Endodermal cell (in vitro differentiated cells): Measurements from ENCODE around the gene EFCAB7. TPM values are rescaled to one million over a fixed set of nuclear protein-coding genes. Genes with fewer than 3 reads are reported as not detected.

Source experiments
- DNase-seq: peaks from one replicate; pipeline ENCODE4 v3.0.0-alpha.2; 2017
- H3K27ac ChIP-seq: 2 replicates; pipeline ENCODE4 v1.5.1; 2013; ENCODE audit warnings: mild to moderate bottlenecking, low read depth, low read length, moderate library complexity
- H3K27me3 ChIP-seq: 2 replicates; pipeline ENCODE4 v1.6.1; 2013; ENCODE audit warnings: mild to moderate bottlenecking, low read length, moderate library complexity; ENCODE audit not compliant: insufficient read depth, control insufficient read depth, poor library complexity, severe bottlenecking
- H3K36me3 ChIP-seq: 2 replicates; pipeline ENCODE4 v1.7.0; 2013; ENCODE audit warnings: mild to moderate bottlenecking, low read length, moderate library complexity; ENCODE audit not compliant: control insufficient read depth, insufficient read depth
- H3K4me1 ChIP-seq: one replicate; pipeline ENCODE4 v1.7.0; 2013; ENCODE audit warnings: low read length; ENCODE audit not compliant: control insufficient read depth, insufficient read depth
- H3K4me3 ChIP-seq: 2 replicates; pipeline ENCODE4 v1.5.1; 2013; ENCODE audit warnings: mild to moderate bottlenecking, low read length, moderate library complexity
- H3K9ac ChIP-seq: 2 replicates; pipeline ENCODE4 v1.6.1; 2013; ENCODE audit warnings: mild to moderate bottlenecking, low read length, moderate library complexity; ENCODE audit not compliant: poor library complexity, severe bottlenecking; ENCODE audit errors: extremely low read depth
- H3K9me3 ChIP-seq: 2 replicates; pipeline ENCODE4 v1.6.1; 2013; ENCODE audit warnings: mild to moderate bottlenecking, low read length, moderate library complexity; ENCODE audit not compliant: control insufficient read depth
- H3K27ac Mint-ChIP-seq: 2 replicates; pipeline ENCODE4 v1.8.0; 2020; ENCODE audit warnings: mixed read lengths
- H3K27me3 Mint-ChIP-seq: 2 replicates; pipeline ENCODE4 v1.8.0; 2021; ENCODE audit warnings: mild to moderate bottlenecking, mixed read lengths; ENCODE audit not compliant: insufficient read depth
- H3K36me3 Mint-ChIP-seq: 2 replicates; pipeline ENCODE4 v1.8.0; 2020; ENCODE audit warnings: low read depth, mixed read lengths
- H3K4me1 Mint-ChIP-seq: 2 replicates; pipeline ENCODE4 v1.8.0; 2020; ENCODE audit warnings: mixed read lengths
- H3K4me3 Mint-ChIP-seq: 2 replicates; pipeline ENCODE4 v1.8.0; 2020; ENCODE audit warnings: mild to moderate bottlenecking, moderate library complexity, mixed read lengths
- H3K9me3 Mint-ChIP-seq: 2 replicates; pipeline ENCODE4 v1.8.0; 2020; ENCODE audit warnings: mild to moderate bottlenecking, mixed read lengths
- CTCF ChIP-seq: fragments of 200-600 bp; sonication (generic); conservative IDR thresholded peaks from 2 replicates; pipeline ENCODE4 v1.5.0; 2021; ENCODE audit warnings: antibody characterized with exemption, mild to moderate bottlenecking
- WGBS, 2 experiments: methylation state at CpG; one replicate each; pipeline versions ENCODE4 v1.1.5 to v1.1.7; 2013; ENCODE audit warnings: missing lambda C conversion rate in 2 of 2, mixed read lengths in 1 of 2; ENCODE audit not compliant: insufficient coverage in 1 of 2, insufficient read length in 1 of 2; 5-methylcytosine and 5-hydroxymethylcytosine counted together
- total RNA-seq, 2 donors: library from RNA; stranded (reverse); fragmentation: NEBNext Ultra II Directional in 1 of 2; extraction: Animal tissue kit (Norgen Biotek cat#: 25700) in 1 of 2; gene quantifications; 2 replicates in 1 of 2; 3 replicates in 1 of 2; pipeline ENCODE4 v1.2.1, GENCODE V29; 2021

Gene EFCAB7
- total RNA-seq, 2 donors from 2014 or later: 9.3 to 11.5 TPM

- H3K27me3 Mint-ChIP-seq: no peaks in the 10 kb centered on the region
- TF ChIP-seq CTCF: no peak
- H3K4me1 Mint-ChIP-seq: peaks cover 3% of the 10 kb centered on the region
- no peaks in the 10 kb centered on the region for H3K9me3 ChIP-seq
- H3K27ac Mint-ChIP-seq: no peak overlapping the region
- no peaks in the 10 kb centered on the region for H3K9me3 Mint-ChIP-seq
- no peak overlapping the region for H3K4me3 ChIP-seq
- no peak overlapping the region for H3K4me3 Mint-ChIP-seq
- no peaks in the 10 kb centered on the region for H3K27me3 ChIP-seq
- no peaks in the 10 kb centered on the region for H3K4me1 ChIP-seq
- peaks cover 3% of the 10 kb centered on the region for H3K36me3 Mint-ChIP-seq
- 87 to 100% methylated on average over 1 to 2 of the region's 2 CpGs for WGBS, 2 experiments
- H3K36me3 ChIP-seq: no peaks in the 10 kb centered on the region
- no peak overlapping the region for H3K27ac ChIP-seq
- no peak overlapping the region for H3K9ac ChIP-seq
- no peak for DNase-seq
Measured at GRCh38 chr1:63497577-63497976, 25.7 kb upstream of the EFCAB7 start.

DNA sequence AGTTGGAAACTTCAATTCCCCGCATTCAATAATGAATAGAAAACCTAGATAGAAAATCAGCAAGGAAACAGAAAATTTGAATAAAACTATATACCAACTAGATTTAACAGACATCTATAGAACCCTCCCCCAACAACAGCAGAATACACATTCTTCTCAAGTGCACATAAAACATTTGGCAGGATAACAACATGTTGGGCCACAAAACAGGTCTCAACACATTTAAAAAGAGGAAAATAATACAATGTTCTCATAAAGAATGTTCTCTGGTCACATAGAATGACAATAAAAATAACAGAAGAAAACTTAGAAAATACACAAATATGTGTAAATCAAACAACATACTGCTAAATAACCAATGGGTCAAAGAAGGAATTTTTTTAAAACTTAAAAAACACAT, 25.2 kb upstream of the EFCAB7 start:
- H3K27ac ChIP-seq: no peak overlapping the region
- H3K4me3 ChIP-seq: no peak overlapping the region
- H3K9me3 ChIP-seq: no peaks in the 10 kb centered on the region
- H3K9me3 Mint-ChIP-seq: no peaks in the 10 kb centered on the region
- no peak overlapping the region for H3K4me3 Mint-ChIP-seq
- H3K27me3 Mint-ChIP-seq: no peaks in the 10 kb centered on the region
- H3K27ac Mint-ChIP-seq: no peak overlapping the region
- no peaks in the 10 kb centered on the region for H3K27me3 ChIP-seq
- H3K4me1 ChIP-seq: no peaks in the 10 kb centered on the region
- H3K36me3 ChIP-seq: no peaks in the 10 kb centered on the region
- no peak for DNase-seq
- no peak for TF ChIP-seq CTCF
- WGBS, 2 experiments: 25% methylated on average over 1 of the region's 1 CpG; no CpG with 5 or more reads in 1 of the 2 experiments
- H3K4me1 Mint-ChIP-seq: peaks cover 3% of the 10 kb centered on the region
- H3K36me3 Mint-ChIP-seq: peaks cover 3% of the 10 kb centered on the region
- no peak overlapping the region for H3K9ac ChIP-seq

DNA sequence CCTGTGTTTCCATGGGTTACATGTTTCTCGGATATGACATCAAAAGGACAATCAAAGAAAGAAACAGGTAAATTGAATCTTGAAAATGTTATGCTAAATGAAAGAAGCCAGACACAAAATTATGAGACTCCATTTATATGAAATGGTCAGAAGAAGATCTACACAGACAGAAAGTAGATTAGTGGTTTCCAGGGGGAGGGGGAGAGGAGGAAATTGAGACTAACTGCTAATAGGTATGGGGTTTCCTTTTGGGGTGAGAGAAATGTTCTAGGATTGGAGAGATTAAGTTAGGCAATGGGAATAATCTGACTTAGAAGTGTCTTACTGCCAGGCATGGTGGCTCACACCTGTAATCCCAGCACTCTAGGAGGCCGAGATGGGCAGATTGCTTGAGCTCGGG, 22.1 kb upstream of the EFCAB7 start:
- H3K4me1 ChIP-seq: no peaks in the 10 kb centered on the region
- no peaks in the 10 kb centered on the region for H3K4me1 Mint-ChIP-seq
- DNase-seq: no peak
- H3K27ac Mint-ChIP-seq: no peak overlapping the region
- no peaks in the 10 kb centered on the region for H3K9me3 ChIP-seq
- TF ChIP-seq CTCF: no peak
- no peak overlapping the region for H3K9ac ChIP-seq
- H3K4me3 Mint-ChIP-seq: no peak overlapping the region
- peaks cover 1% of the 10 kb centered on the region for H3K36me3 ChIP-seq
- H3K27me3 Mint-ChIP-seq: no peaks in the 10 kb centered on the region
- peaks cover 20% of the 10 kb centered on the region for H3K36me3 Mint-ChIP-seq
- H3K4me3 ChIP-seq: no peak overlapping the region
- peaks cover 4% of the 10 kb centered on the region for H3K9me3 Mint-ChIP-seq
- WGBS, 2 experiments: 96 to 97% methylated on average over 3 of the region's 3 CpGs
- H3K27ac ChIP-seq: no peak overlapping the region
- H3K27me3 ChIP-seq: no peaks in the 10 kb centered on the region
